Measurements from ENCODE around the gene PRPF40A.
"Not testable (repeated sequence)": the region's sequence is repeated elsewhere in the genome, so short reads cannot be mapped to it uniquely, and the experiment has no call there.

Gene PRPF40A

DNA sequence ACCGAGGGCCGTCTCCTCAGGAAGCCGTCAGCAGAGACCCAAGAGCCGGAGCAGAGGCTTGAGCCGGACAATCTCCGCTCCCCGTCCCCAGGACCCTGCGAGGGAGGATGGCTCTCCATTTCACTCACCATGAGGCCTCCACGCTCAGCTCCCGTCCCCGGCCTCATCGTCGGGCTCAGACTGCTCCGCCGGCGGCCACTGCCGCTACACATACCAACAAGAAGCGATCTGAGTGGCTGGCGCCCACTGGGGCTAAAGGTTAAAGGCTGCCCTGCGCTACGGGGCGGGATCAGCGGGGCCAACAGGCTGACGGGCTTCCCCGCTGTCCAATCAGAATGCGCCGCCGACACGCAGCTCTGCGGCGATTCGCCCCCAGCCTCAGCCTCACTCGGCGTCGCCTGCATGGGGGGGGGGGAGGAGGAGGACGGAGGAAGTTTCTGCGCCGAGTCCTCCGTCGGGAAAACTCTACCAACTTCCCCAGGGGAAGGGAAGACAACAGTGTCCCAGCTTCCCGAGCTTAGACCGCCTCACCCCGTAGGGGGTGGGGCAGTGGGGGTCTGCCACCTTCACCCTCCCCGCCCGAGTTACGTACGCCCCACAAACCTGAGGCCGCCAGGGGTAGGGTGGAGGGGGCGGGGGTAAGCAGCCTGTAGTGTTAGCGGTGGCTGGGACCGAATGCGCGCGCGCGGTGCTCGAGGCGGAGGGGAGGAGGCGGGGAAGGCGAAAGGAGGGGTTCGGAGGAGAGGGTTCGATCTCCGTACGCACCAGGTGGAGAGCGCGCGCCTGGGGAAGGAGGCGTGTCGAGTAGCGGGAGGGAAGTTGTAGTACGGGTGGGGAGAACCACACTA is at the start of gene PRPF40A:
PRPF40A (minus strand) TSS at position 234 of the 848 bp plus-strand sequence; CDS start at position 212, 22 bp downstream.
- DNase-seq (ENCODE audit: low spot score): peak; percentile 98

DNA sequence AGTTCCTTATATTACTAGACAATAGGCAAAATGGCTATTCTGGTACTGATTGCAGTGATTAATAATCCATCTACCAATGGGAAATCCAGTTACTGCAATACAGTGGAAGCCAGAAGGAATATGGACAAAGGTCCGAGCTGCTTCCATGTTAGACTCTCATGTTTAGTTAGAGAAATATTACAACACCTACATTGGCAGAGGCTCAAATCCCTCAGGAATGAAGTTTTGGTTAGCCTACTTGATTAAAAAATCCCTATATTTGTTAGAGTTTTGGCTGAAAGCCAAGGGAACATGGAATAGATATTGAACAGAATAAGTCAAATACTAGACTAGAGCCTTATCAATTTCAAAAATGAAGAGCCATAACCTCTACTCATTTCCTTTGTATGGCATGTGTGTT is 49.7 kb upstream of the PRPF40A start:
- DNase-seq (ENCODE audit: low spot score): no peak

DNA sequence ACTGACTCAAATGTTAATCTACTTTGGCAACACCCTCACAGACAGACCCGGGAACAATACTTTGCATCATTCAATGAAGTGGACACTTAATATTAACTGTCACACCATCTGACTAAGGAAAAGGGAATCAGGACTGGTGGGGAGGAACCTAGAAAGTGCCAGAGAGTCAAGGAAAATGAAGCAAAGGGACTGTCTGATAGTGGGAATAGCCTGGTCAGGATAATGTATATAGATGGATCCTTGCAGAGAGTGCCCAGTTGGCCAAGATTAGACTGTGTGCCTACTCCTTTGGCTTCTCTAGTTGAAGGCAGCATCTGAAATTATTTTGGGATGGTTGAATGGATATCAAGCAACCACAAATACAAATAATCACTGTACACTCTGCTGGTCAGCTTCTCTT is 46.4 kb upstream of the PRPF40A start:
- no peak for DNase-seq (ENCODE audit: low spot score)

DNA sequence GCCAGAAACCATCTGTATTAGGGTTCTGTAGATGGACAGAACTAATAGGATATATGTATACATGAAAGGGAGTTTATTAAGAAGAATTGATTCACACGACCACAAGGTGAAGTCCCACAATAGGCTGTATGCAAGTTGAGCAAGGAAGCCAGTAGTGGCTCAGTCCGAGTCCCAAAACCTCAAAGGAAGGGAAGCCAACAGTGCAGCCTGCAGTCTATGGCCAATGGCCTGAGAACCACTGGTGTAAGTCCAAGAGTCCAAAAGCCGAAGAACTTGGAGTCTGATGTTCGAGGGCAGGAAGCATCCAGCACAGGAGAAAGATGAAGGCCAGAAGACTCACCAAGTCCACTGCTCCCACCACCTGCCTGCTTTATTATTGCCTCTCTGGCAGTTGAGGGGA is 45.9 kb upstream of the PRPF40A start:
- DNase-seq (ENCODE audit: low spot score): not testable (repeated sequence)

DNA sequence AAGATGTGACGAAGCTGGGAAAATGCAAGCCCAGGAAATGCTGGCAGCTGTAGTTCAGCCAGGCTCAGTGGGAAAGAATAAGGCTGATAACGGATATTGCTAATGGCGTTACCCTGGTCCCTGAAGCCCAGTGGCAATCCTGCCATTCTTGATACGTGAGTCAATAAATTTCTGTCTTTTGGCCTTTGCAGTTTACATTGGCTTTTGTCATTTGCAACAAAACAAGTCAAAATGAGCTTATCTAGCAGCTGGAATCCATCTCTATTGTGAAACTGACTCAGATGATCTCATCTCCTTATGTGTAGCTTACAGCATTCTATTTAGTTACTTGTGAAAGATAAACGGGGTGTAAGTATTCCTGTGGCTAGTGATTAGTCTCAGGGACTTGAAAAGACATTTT is 44.9 kb upstream of the PRPF40A start:
- DNase-seq (ENCODE audit: low spot score): no peak

DNA sequence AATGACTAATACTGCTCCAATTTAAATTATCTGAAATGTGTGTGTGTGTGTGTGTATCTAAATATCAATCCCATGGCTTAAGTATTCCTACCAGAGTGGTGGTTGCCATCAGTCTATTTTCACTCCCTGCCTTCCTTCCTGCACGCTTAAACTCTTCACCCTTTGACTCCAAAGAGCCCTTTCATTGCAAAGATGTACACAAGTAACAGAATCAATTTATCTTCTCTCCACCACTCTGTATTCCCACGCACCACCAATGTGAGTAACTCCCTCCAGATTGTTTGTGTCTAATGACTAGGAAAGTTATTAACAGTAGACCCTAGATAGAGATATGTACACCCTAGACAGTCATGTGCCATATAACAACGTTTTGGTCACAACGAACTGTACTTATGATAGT is 44.0 kb upstream of the PRPF40A start:
- no peak for DNase-seq (ENCODE audit: low spot score)

DNA sequence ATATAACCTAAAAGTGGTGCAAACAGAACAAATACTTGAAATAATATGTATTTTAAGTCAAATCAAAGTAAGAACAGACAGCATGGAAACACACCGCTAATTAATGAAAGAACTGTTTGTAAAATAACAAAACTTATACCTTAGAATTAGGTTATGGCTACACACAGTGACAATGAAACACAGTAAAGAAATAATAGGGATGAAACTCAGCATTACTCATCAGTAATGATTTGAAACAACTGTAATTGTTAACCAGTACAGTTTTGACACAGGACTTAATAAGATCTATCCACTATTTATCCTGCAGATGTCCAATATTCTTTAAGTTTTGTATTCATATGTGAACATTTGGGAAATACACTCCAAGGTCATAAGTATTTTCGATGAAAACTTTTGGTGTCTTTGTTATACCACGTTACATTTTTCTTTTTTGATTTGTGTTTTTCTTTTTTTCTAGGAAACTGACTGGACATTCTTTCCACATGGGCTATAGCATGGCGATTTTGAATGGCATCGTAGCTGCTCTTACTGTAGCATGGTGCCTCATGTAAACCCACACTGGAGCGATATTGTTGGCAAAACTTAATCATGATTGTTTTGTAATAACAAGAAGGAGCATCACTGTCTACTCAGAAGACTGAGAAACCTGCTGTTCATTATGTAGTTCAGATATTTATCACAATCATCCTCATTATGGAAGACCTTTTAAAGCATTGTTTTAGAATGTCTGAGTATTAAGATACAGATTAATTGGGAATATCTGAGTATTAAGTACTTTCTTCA is 42.2 kb upstream of the PRPF40A start:
- no peak for DNase-seq (ENCODE audit: low spot score)

DNA sequence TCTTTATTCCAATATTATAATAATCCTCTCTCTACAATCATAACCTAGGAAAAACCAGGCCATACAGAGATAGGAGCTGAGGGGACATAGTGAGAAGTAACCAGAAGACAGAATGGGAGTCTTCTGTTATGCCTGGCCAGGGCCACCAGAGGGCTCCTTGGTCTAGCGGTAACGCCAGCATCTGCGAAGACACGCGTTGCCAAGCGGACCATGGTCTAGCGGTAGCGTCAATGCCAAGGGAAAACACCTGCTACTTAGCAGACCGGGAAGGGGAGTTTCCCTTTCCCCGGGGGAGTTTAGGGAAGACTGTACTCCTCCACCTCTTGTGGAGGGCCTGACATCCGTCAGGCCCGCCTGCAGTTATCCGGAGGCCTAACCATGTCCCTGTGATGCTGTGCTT is 37.8 kb upstream of the PRPF40A start:
- DNase-seq (ENCODE audit: low spot score): no peak

DNA sequence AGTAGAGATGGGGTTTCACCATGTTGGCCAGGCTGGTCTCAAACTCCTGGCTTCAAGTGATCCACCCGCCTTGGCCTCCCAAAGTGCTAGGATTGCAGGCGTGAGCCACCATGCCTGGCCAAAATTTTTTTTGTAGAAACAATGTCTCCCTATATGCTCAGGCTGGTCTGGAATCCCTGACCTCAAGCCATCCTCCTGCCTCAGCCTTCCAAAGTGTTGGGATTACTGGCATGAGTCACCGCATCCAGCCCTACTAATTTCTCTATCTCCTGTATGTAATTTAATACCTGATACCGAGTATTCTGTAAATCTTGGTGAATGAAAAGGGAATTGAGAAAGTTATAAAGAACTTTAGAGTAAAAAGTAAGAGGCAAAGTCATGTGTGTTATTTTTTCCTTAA is 30.5 kb upstream of the PRPF40A start:
- not testable (repeated sequence) for DNase-seq (ENCODE audit: low spot score)

DNA sequence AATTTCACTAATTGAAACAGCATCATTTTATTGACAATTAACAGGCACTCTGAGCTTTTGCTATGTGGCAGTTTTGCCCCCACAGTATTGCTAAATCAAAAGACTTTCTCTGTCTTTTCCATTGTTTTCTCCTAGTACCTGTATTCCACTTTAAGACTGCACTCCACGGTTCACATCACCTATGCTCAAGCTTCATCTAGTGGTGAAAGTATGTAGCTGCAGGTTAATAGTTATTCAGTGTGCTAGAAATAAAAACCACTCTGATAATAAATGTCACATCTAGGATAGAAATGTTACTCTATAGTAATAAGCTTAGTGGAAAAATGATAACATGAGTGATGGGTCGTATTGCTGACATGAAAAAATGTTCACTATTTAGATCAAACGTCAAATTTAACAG is 25.7 kb upstream of the PRPF40A start:
- DNase-seq (ENCODE audit: low spot score): peak; percentile 44

DNA sequence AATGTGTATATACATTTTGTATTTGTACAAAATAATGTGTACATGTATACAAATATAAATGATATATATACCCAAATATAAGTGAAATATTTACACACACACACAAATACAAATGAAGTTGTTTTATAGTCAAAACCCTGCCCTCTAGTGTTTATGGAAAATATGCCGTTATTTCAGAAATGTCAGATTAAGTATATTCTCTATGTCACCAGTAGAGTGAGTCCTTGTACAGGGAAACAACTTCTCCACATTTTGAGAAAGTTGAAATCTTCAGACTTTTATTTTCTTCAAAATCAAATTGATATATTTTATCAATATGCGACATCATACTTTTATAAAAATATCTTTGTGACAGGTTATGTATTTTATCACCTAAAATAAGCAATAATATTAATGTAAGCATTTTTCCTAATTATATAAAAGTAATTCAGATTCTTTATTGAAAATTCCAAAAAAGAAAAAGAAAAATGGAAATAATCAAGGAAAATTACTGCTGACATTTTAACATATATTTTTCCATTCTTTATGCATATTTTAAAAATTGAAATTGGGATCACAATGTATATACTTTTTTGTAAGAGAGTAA is 23.6 kb upstream of the PRPF40A start:
- DNase-seq (ENCODE audit: low spot score): peak; percentile 84

DNA sequence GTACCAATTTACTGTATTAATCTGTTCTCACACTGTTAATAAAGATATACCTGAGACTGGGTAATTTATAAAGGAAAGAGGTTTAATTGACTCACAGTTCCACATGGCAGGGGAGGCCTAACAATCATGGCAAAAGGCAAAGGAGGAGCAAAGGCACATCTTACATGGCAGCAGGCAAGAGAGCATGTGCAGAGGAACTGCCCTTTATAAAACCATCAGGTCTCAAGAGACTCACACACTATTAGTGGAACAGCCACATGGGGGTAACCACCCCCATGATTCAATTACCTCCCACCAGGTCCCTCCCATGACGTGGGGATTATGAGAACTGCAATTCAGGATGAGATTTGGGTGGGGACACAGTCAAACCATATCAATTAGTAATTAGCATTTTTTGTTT is 22.4 kb upstream of the PRPF40A start:
- DNase-seq (ENCODE audit: low spot score): not testable (repeated sequence)

DNA sequence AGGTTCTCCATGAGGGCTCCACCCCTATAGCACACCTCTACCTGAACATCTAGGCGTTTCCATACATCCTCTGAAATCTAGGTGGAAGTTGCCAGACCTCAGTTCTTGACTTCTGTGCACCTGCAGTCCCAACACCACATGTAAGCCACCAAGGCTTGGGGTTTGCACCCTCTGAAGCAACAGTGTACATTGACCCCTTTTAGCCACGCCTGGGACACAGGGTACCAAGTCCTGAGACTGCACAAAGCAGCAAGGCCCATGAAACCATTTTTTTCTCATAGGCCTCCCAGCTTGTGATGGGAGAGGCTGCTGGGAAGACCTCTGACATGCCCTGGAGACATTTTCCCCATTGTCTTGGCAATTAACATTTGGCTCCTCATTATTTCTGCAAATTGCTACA is 21.2 kb upstream of the PRPF40A start:
- DNase-seq (ENCODE audit: low spot score): no peak

DNA sequence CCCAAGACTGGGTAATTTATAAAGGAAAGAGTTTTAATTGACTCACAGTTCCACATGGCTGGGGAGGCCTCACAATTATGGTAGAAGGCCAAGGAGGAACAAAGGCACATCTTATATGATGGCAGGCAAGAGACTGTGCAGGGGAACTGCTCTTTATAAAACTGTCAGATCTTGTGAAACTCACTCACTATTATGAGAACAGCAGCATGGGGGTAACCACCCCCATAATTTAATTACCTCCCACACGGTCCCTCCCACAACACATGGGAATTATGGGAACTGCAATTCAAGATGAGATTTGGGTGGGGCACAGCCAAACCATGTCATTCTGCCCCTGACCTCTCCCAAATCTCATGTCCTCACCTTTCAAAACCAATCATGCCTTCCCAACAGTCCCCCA is 20.2 kb upstream of the PRPF40A start:
- DNase-seq (ENCODE audit: low spot score): not testable (repeated sequence)

DNA sequence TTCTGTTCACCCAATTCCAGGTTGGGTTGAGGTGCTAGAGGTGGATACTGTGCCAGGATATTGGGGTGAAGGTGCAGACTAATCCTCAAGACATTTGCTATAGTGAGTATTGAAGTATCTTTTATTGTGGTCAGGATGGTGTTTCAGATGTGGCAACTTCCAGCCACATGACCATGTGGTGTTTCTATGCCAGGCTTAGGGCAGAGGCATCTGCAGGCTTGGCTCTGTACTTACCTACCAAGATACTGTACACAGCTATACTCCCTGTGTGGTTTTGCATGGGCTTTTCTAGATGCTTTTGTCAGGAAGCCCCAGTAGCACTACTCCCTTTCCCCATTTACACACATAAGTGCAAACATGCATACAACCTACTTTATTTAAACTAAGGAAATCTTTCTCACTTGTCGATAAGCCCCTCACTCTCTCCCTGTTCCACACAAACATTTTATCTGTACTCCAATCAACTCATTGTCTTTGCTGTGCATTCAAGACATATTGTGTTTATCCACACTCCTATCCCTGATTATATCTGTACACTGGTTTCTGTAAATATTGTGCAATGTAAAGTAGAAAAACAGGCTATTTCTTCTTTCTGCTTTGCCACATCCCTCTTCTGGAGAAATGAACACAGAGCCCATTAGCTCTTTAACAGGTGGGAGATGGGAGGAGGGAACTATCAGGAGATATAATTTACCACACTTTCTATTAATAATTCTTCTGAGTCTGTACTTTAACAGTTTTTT is 13.5 kb upstream of the PRPF40A start:
- DNase-seq (ENCODE audit: low spot score): no peak

DNA sequence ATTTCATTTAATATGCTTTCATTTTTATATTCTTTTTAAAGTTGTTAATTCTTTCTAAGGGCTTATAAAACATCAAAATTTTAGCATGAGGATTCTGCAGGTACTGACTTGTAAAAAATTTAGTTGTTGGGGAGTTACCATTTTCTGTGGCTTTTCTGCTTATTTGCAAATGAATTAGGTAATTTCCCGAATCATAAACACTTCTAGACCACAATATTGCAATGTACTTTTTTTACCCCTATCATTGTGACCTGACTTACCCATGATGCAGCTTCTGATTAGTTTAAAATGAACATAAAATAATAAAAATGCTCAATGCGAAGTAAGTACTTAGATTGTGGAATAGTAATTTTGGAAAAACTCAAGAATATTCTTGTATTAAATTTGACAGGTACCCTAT is 12.6 kb upstream of the PRPF40A start:
- no peak for DNase-seq (ENCODE audit: low spot score)

DNA sequence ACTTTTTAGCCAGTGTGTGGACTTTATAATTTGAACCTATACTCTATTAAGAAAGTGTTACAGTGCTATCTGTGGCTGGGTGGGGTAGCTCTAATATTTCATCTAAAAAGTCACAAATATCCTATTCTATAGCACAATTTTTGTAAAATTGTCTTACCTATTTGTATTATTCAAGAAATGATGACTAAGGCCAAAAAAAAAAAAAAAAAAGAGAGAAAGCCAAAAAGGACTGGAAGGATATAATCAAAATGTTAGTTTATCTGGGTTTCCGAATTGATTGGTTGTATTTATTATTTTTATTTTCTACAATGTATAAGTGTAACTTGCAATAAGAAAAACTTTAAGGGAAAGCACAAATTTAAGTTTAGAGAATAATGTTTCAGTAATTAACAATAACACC is 6.7 kb upstream of the PRPF40A start:
- no peak for DNase-seq (ENCODE audit: low spot score)

DNA sequence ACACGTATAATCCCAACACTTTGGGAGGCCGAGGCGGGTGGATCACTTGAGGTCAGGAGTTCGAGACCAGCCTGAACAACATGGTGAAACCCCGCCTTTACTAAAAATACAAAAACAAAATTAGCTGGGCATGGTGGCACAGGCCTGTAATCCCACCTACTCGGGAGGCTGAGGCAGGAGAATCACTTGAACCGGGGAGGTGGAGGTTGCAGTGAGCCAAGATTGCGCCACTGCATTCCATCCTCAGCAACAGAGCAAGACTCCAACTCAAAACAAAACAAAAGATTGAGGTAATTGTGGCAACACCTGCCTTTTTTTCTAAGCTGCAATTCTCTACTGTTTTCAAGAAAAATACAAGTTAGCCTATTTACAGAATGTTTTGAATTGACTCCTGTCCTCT is 5.4 kb upstream of the PRPF40A start:
- not testable (repeated sequence) for DNase-seq (ENCODE audit: low spot score)

DNA sequence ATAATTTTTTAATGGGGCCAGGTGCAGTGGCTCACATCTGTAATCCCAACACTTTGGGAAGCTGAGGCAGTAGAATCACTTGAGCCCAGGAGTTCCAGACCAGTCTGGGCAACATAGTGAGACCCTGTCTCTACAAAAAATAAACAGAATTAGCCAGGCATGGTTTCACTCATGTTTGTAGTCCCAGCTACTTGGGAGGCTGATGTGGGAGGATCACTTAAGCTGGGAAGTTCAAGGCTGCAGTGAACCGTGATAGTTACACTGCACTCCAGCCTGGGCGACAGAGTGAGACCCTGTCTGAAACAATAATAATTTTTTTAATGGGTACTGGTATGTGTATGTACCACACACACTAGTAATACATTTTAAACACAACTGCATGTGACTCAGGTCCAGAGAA is 3.5 kb upstream of the PRPF40A start:
- no peak for DNase-seq (ENCODE audit: low spot score)

DNA sequence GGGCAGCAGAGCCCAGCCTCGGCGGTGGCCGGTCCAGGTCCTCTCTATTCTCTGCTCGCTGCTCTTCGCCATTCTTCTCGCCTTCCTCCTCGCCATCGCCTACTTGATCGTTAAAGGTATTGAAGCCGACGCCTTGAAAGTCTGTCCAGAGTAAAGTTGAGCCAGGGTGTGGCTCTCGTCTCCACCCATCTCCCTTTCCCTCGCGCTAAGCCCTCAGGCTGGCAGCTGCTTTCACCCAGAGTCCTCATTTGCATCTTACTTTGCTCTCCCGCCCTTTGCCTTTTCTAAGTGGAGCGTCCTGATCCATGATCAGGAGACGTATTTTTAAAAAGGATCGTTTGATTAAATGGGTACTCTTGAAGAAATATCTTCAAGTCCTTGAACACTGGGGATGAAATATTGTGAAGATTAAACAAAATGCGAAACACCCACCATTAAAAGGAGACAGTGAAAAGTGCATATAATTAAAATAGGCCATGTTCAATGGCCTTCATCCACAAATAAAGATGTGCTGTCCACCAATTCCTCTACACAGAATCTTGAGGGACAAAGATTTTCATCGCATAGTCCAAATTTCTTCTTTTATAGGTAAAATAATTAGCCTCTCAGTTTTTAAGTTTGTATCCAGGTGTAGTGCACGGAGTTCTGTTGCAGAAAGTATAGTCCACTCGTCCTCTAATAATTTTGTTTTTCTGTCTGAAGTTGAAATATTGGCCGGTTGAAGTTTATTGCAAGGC is 1.8 kb upstream of the PRPF40A start:
- peak; percentile 85 for DNase-seq (ENCODE audit: low spot score)

DNA sequence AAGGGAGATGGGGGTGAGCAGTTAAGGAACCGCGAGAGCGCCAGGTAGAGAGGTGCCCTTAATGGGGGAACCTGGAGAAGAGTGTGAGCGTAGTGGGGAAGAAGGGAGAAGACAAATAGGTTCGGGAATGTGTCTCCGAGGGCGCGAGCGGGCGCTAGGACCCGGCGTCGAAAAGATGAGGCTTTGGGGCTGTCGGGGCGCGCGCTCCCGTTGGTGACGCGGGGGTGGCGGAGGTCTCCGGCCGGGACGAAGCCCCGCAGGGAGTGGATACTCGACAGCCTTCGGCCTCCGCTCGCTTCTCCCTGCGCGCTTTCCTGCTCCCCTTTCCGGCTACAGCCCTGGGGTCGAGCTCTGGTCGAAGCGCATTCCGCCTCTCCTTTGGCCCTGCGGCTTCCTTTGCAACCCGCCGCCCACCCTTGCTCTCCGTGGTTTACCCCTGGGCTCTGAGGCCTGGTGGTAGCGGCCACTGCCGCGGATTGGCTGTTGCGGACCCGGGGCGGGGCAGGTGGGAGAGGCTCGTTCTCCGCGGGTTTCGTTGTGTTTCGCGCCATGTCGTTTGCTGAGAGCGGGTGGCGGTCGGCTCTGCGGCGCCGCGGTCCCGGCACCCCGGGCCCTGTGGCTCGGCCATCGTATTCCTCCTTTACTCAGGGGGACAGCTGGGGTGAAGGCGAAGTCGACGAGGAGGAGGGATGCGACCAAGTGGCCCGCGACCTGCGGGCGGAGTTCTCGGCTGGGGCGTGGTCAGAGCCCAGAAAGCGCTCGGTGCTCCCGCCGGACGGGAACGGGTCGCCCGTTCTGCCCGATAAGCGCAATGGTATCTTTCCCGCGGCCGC is 1.0 kb upstream of the PRPF40A start, which contains the start of gene ARL6IP6:
ARL6IP6 (plus strand) TSS at position 545 of the 833 bp plus-strand sequence; CDS start at position 550, 5 bp downstream.
- DNase-seq (ENCODE audit: low spot score): peak; percentile 91
